CD4-positive, alpha-beta memory T cell (primary cell): ENCODE results near the gene ABI3BP. TPM values are rescaled to one million over a fixed set of nuclear protein-coding genes. Genes with fewer than 3 reads are reported as not detected.

ENCODE experiments used
- CTCF ChIA-PET: fragments of 350-600 bp; sonication (Branson Sonifier 250); formaldehyde crosslinking; loops from one replicate; lab custom pipeline; 2021; ENCODE audit warnings: inconsistent platforms; ENCODE audit not compliant: partially characterized antibody; lab: Charles Lee
- POLR2A ChIA-PET: fragments of 350-600 bp; sonication (Branson Sonifier 250); formaldehyde crosslinking; loops from one replicate; lab custom pipeline; 2021; ENCODE audit not compliant: partially characterized antibody; lab: Charles Lee
- DNase-seq, 5 donors: peaks; one replicate each; pipeline versions ENCODE4 v3.0.0 to v3.0.0-alpha.2; 2020 to 2022; ENCODE audit warnings: mixed read lengths in 1 of 5
- H3K27ac ChIP-seq: one replicate; pipeline ENCODE4 v1.7.0; 2013; ENCODE audit warnings: low read depth, low read length
- H3K27me3 ChIP-seq: 2 replicates; pipeline ENCODE4 v1.7.0; 2013; ENCODE audit warnings: mild to moderate bottlenecking, low read length, moderate library complexity; ENCODE audit not compliant: insufficient read depth
- H3K36me3 ChIP-seq: 2 replicates; pipeline ENCODE4 v1.7.0; 2013; ENCODE audit warnings: mild to moderate bottlenecking, low read length, moderate library complexity; ENCODE audit not compliant: insufficient read depth
- H3K4me1 ChIP-seq: 2 replicates; pipeline ENCODE4 v1.7.0; 2013; ENCODE audit warnings: mild to moderate bottlenecking, low read length, moderate library complexity; ENCODE audit not compliant: insufficient read depth
- H3K4me3 ChIP-seq, 2 donors: one replicate each; pipeline ENCODE4 v1.7.0; 2013; ENCODE audit warnings: low read length in 2 of 2, mild to moderate bottlenecking in 1 of 2
- H3K9me3 ChIP-seq, 2 donors: one replicate each; pipeline ENCODE4 v1.7.0; 2013; ENCODE audit warnings: low read length in 2 of 2, control low read depth in 1 of 2; ENCODE audit not compliant: control insufficient read depth in 1 of 2
- H3K27ac Mint-ChIP-seq, 7 donors: one replicate each; pipeline ENCODE4 v1.8.0; 2020 to 2021; ENCODE audit warnings: mixed read lengths in 7 of 7, mild to moderate bottlenecking in 6 of 7, inconsistent platforms in 3 of 7, moderate library complexity in 3 of 7
- H3K27me3 Mint-ChIP-seq, 2 donors: one replicate each; pipeline ENCODE4 v1.8.0; 2020 to 2021; ENCODE audit warnings: mixed read lengths in 2 of 2
- H3K36me3 Mint-ChIP-seq, 2 donors: one replicate each; pipeline ENCODE4 v1.8.0; 2020 to 2021; ENCODE audit warnings: mixed read lengths in 2 of 2, inconsistent platforms in 1 of 2, mild to moderate bottlenecking in 1 of 2
- H3K4me1 Mint-ChIP-seq, 4 donors: one replicate each; pipeline ENCODE4 v1.8.0; 2020 to 2021; ENCODE audit warnings: mixed read lengths in 4 of 4, mild to moderate bottlenecking in 1 of 4
- H3K4me3 Mint-ChIP-seq, 8 donors: one replicate each; pipeline ENCODE4 v1.8.0; 2020 to 2021; ENCODE audit warnings: mixed read lengths in 8 of 8, mild to moderate bottlenecking in 7 of 8, moderate library complexity in 6 of 8, inconsistent platforms in 3 of 8
- H3K9me3 Mint-ChIP-seq, 8 donors: one replicate each; pipeline ENCODE4 v1.8.0; 2020 to 2021; ENCODE audit warnings: mixed read lengths in 8 of 8, mild to moderate bottlenecking in 5 of 8, inconsistent platforms in 3 of 8, moderate library complexity in 1 of 8
- intact Hi-C: fragments of 100-400 bp; cut with micrococcal nuclease; formaldehyde crosslinking; loops from one replicate; pipeline ENCODE4 v1.15.1; 2023
- polyA plus RNA-seq, 2 donors: library from polyadenylated mRNA; unstranded; fragments of 300-500 nt; fragmentation: Illumina TruSeq; gene quantifications; one replicate each; pipeline ENCODE4 v1.2.3, GENCODE V29; 2021
- total RNA-seq, 2 experiments: library from RNA; stranded (reverse); gene quantifications; one replicate each; pipeline ENCODE4 v1.2.3, GENCODE V29; 2021

The ABI3BP gene
- total and polyA plus RNA-seq, 4 experiments from 2014 or later: not detected

GRCh38 chr3:100761951-100762350 lies 231.3 kb downstream of the ABI3BP start:
- intact Hi-C loops: no loop called here
- H3K36me3 Mint-ChIP-seq: peaks cover 0 to 2% of the 10 kb centered on the region in 2 donors
- ChIA-PET POLR2A (no interaction called here), CTCF (interaction anchor here (1.0 to 1.2 kb wide), 2 partner anchors 8 to 53 kb away, joined by 3 to 4 read pairs; no protein-coding TSS in a partner anchor)
- no peaks in the 10 kb centered on the region for H3K9me3 Mint-ChIP-seq
- no peaks in the 10 kb centered on the region for H3K27me3 Mint-ChIP-seq
- Histone ChIP-seq H3K4me3 (no peak overlapping the region), H3K4me1 (no peaks in the 10 kb centered on the region), H3K27me3 (no peaks in the 10 kb centered on the region), H3K9me3 (no peaks in the 10 kb centered on the region), H3K27ac (no peak overlapping the region), H3K36me3 (no peaks in the 10 kb centered on the region)
- peaks cover 1 to 9% (median 4%) of the 10 kb centered on the region in 4 donors for H3K4me1 Mint-ChIP-seq
- no peak for DNase-seq
- H3K4me3 Mint-ChIP-seq: no peak overlapping the region
- no peak overlapping the region for H3K27ac Mint-ChIP-seq

- Mint-ChIP-seq H3K4me3 (no peak overlapping the region), H3K36me3 (peaks cover 0 to 2% of the 10 kb centered on the region in 2 donors), H3K4me1 (peaks cover 1 to 9% (median 4%) of the 10 kb centered on the region in 4 donors), H3K27me3 (no peaks in the 10 kb centered on the region), H3K9me3 (no peaks in the 10 kb centered on the region), H3K27ac (peak overlapping the region in 1 of 7 donors; percentile 15)
- no peaks in the 10 kb centered on the region for H3K9me3 ChIP-seq
- ChIA-PET CTCF (interaction anchor here (1.0 to 1.2 kb wide), 2 partner anchors 9 to 53 kb away, joined by 3 to 4 read pairs; no protein-coding TSS in a partner anchor), POLR2A (no interaction called here)
- no peak overlapping the region for H3K27ac ChIP-seq
- H3K4me1 ChIP-seq: no peaks in the 10 kb centered on the region
- intact Hi-C loops: no loop called here
- H3K36me3 ChIP-seq: no peaks in the 10 kb centered on the region
- H3K27me3 ChIP-seq: no peaks in the 10 kb centered on the region
- no peak overlapping the region for H3K4me3 ChIP-seq
- no peak for DNase-seq
Measured at GRCh38 chr3:100761211-100761942, 231.8 kb downstream of the ABI3BP start.

- Histone ChIP-seq H3K36me3 (no peaks in the 10 kb centered on the region), H3K27ac (no peak overlapping the region), H3K27me3 (no peaks in the 10 kb centered on the region), H3K4me3 (no peak overlapping the region), H3K4me1 (no peaks in the 10 kb centered on the region), H3K9me3 (no peaks in the 10 kb centered on the region)
- Mint-ChIP-seq H3K27ac (peak overlapping the region in 1 of 7 donors; percentile 42), H3K36me3 (peaks cover under 1 to 2% of the 10 kb centered on the region in 2 donors), H3K27me3 (no peaks in the 10 kb centered on the region), H3K9me3 (no peaks in the 10 kb centered on the region), H3K4me3 (no peak overlapping the region), H3K4me1 (peaks cover 1 to 9% (median 3%) of the 10 kb centered on the region in 4 donors)
- POLR2A ChIA-PET: no interaction called here
- intact Hi-C loops: no loop called here
- DNase-seq: no peak
- CTCF ChIA-PET: interaction anchor here (1.3 kb wide), 1 partner anchor 169 kb away, joined by 3 read pairs; no protein-coding TSS in a partner anchor
Measured at GRCh38 chr3:100760377-100760776, 232.8 kb downstream of the ABI3BP start.

- ChIA-PET POLR2A (no interaction called here), CTCF (interaction anchor here (0.7 to 1.3 kb wide), 3 partner anchors 12 to 928 kb away, joined by 3 read pairs; no protein-coding TSS in a partner anchor)
- no peak overlapping the region for H3K4me3 ChIP-seq
- H3K4me3 Mint-ChIP-seq: no peak overlapping the region
- no peaks in the 10 kb centered on the region for H3K36me3 ChIP-seq
- peak overlapping the region in 1 of 7 donors; percentile 42 for H3K27ac Mint-ChIP-seq
- peaks cover 0 to 9% (median 3%) of the 10 kb centered on the region in 4 donors for H3K4me1 Mint-ChIP-seq
- no peaks in the 10 kb centered on the region for H3K27me3 ChIP-seq
- H3K9me3 ChIP-seq: no peaks in the 10 kb centered on the region
- no peaks in the 10 kb centered on the region for H3K9me3 Mint-ChIP-seq
- peaks cover 2 to 3% of the 10 kb centered on the region in 2 donors for H3K36me3 Mint-ChIP-seq
- DNase-seq: no peak
- no peaks in the 10 kb centered on the region for H3K27me3 Mint-ChIP-seq
- H3K4me1 ChIP-seq: no peaks in the 10 kb centered on the region
- intact Hi-C loops: no loop called here
- no peak overlapping the region for H3K27ac ChIP-seq
Measured at GRCh38 chr3:100759950-100760349, 233.3 kb downstream of the ABI3BP start.

GRCh38 chr3:100759159-100759558 lies 234.1 kb downstream of the ABI3BP start:
- H3K27me3 Mint-ChIP-seq: no peaks in the 10 kb centered on the region
- peak overlapping the region in 1 of 7 donors; percentile 7 for H3K27ac Mint-ChIP-seq
- CTCF ChIA-PET: interaction anchor here (0.9 to 1.3 kb wide), 2 partner anchors 12 to 168 kb away, joined by 3 read pairs; no protein-coding TSS in a partner anchor

GRCh38 chr3:100756441-100756840 lies 236.8 kb downstream of the ABI3BP start:
- H3K4me3 ChIP-seq: no peak overlapping the region
- H3K36me3 ChIP-seq: peaks cover 12% of the 10 kb centered on the region
- no peak overlapping the region for H3K27ac ChIP-seq
- Mint-ChIP-seq H3K36me3 (peaks cover 21 to 27% of the 10 kb centered on the region in 2 donors), H3K27ac (no peak overlapping the region), H3K4me3 (no peak overlapping the region), H3K9me3 (no peaks in the 10 kb centered on the region), H3K4me1 (peaks cover 0 to 9% (median 2%) of the 10 kb centered on the region in 4 donors), H3K27me3 (no peaks in the 10 kb centered on the region)
- H3K4me1 ChIP-seq: no peaks in the 10 kb centered on the region
- H3K9me3 ChIP-seq: no peaks in the 10 kb centered on the region
- ChIA-PET CTCF (no interaction called here), POLR2A (no interaction called here)
- no peaks in the 10 kb centered on the region for H3K27me3 ChIP-seq
- intact Hi-C loops: no loop called here
- DNase-seq: no peak

More at GRCh38 chr3:100759159-100759558, 234.1 kb downstream of the ABI3BP start:
- Histone ChIP-seq H3K36me3 (no peaks in the 10 kb centered on the region), H3K4me1 (no peaks in the 10 kb centered on the region), H3K9me3 (no peaks in the 10 kb centered on the region), H3K27me3 (no peaks in the 10 kb centered on the region), H3K27ac (no peak overlapping the region), H3K4me3 (no peak overlapping the region)
- Mint-ChIP-seq H3K9me3 (no peaks in the 10 kb centered on the region), H3K36me3 (peaks cover 3% of the 10 kb centered on the region in 2 donors), H3K4me1 (peaks cover 0 to 9% (median 2%) of the 10 kb centered on the region in 4 donors), H3K4me3 (no peak overlapping the region)
- intact Hi-C loops: no loop called here
- POLR2A ChIA-PET: no interaction called here
- DNase-seq: no peak

- peaks cover 31 to 37% of the 10 kb centered on the region in 2 donors for H3K36me3 Mint-ChIP-seq
- intact Hi-C loops: no loop called here
- H3K9me3 Mint-ChIP-seq: no peaks in the 10 kb centered on the region
- peaks cover 0 to 2% (median 0%) of the 10 kb centered on the region in 4 donors for H3K4me1 Mint-ChIP-seq
- no peak for DNase-seq
- no peaks in the 10 kb centered on the region for H3K27me3 Mint-ChIP-seq
- H3K4me3 Mint-ChIP-seq: no peak overlapping the region
- H3K27ac Mint-ChIP-seq: peak overlapping the region in 2 of 7 donors; percentile 29 to 37
- Histone ChIP-seq H3K4me3 (no peak overlapping the region), H3K9me3 (no peaks in the 10 kb centered on the region), H3K27ac (no peak overlapping the region), H3K36me3 (peaks cover 24% of the 10 kb centered on the region), H3K27me3 (no peaks in the 10 kb centered on the region), H3K4me1 (no peaks in the 10 kb centered on the region)
- ChIA-PET CTCF (interaction anchor here (0.6 kb wide), 2 partner anchors 167 to 1939 kb away, joined by 3 read pairs; no protein-coding TSS in a partner anchor), POLR2A (no interaction called here)
Measured at GRCh38 chr3:100754563-100755334, 238.5 kb downstream of the ABI3BP start.
